NCI-H1092 (cell line): Measurements from ENCODE around the gene CATSPERZ.
A peak's percentile ranks its signal among the peaks of the same experiment; 100 is the strongest.

Experiments used
- DNase-seq: peaks from one replicate; lab custom pipeline; 2025; lab: John Stamatoyannopoulos, UW

The CATSPERZ gene

DNA sequence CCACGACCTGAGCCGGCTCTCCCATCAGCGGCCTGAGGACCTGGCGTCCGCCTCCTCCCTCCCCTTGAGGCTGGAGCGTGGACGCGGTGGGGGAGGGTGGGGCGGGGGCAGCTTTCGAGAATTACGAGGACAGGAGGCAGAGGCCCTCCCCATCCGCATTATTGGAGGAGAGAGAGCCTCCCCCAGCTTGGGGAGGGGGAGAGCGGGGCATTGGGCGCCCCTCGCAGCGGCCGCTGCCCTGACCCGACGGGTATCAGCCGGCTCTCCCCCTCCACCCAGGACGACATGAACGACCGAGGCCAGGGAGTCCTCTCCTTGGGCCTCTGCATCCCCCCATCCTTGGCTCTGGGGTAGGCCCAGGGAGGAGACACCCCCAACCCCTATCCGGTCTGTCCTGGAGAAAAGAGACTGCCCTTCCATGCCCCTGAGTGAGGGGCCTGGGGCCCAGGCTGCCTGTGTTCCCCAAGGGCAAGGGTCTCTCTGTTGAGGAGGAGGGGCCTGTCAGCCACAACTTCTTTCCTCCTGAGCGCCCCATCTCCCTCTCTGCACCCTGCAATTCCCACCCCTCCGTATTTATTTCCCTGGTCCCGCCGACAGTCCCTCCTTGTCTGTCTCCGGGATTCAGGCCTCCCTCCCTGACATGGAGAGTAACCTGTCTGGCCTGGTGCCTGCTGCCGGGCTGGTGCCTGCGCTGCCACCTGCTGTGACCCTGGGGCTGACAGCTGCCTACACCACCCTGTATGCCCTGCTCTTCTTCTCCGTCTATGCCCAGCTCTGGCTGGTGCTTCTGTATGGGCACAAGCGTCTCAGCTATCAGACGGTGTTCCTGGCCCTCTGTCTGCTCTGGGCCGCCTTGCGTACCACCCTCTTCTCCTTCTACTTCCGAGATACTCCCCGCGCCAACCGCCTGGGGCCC lies 14.0 kb upstream of the CATSPERZ start:
- peak; percentile 34 for DNase-seq

DNA sequence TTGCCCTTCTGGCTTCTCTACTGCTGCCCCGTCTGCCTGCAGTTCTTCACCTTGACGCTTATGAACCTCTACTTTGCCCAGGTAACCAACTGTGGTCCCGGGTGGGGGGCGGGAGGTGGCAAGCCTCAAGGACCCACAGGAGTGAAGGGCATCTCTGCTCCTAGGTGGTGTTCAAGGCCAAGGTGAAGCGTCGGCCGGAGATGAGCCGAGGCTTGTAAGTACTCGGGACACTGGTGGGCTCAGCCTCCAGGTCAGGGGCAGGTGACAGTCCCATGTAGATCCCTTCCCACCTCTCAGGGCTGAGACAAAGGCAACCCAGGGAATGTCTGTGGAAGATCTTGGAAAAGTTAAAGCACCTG lies 13.4 kb upstream of the CATSPERZ start:
- no peak for DNase-seq

DNA sequence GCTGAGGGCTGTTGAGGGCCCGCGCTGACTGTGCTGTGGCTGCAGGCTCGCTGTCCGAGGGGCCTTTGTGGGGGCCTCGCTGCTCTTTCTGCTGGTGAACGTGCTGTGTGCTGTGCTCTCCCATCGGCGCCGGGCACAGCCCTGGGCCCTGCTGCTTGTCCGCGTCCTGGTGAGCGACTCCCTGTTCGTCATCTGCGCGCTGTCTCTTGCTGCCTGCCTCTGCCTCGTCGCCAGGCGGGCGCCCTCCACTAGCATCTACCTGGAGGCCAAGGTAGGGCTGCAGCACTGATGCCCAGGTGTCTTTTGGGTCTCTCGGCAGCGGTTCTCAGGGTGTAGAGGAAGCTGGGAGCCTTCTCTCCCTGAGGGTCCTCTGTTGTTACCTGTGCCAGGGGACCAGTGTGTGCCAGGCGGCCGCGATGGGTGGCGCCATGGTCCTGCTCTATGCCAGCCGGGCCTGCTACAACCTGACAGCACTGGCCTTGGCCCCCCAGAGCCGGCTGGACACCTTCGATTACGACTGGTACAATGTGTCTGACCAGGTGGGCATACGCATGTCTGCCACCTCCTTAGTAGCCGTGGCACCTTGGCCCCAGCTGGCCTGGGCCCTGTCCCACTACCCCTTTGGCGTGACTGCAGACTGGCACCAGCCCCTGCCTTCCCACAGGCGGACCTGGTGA lies 12.3 kb upstream of the CATSPERZ start:
- no peak for DNase-seq

DNA sequence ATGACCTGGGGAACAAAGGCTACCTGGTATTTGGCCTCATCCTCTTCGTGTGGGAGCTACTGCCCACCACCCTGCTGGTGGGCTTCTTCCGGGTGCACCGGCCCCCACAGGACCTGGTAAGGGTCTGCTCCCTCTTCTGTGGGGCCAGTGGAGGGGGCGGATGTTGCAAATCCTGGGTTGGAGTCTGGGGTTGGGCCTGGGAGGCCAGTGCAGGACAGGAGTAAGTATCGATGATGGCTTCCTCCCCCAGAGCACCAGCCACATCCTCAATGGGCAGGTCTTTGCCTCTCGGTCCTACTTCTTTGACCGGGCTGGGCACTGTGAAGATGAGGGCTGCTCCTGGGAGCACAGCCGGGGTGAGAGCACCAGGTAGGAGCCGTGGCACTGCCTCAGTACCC lies 11.8 kb upstream of the CATSPERZ start:
- no peak for DNase-seq

DNA sequence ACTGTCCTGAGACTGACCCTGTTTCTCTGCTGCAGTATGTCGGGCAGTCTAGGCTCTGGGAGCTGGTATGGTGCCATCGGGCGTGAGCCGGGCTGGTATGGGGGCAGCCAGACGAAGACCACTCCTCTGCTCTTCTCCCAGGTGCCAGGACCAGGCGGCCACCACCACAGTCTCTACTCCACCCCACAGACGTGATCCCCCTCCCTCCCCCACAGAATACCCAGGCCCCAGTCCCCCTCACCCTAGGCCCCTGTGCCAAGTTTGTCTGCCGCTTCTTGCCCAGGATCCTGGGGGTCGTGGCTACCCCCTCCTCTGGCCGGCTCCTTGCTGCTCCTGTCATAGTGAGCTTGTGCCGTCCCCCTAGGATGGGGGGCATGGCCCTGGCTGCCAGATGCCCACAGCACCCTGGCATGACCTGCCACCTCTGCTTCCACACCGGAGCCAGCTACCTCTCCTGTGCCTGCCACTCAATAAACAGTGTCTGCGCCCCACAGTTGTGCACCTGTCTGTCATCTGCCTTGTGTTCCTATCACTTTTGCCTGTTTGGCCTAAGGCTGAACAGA lies 11.1 kb upstream of the CATSPERZ start:
- DNase-seq, result no peak

DNA sequence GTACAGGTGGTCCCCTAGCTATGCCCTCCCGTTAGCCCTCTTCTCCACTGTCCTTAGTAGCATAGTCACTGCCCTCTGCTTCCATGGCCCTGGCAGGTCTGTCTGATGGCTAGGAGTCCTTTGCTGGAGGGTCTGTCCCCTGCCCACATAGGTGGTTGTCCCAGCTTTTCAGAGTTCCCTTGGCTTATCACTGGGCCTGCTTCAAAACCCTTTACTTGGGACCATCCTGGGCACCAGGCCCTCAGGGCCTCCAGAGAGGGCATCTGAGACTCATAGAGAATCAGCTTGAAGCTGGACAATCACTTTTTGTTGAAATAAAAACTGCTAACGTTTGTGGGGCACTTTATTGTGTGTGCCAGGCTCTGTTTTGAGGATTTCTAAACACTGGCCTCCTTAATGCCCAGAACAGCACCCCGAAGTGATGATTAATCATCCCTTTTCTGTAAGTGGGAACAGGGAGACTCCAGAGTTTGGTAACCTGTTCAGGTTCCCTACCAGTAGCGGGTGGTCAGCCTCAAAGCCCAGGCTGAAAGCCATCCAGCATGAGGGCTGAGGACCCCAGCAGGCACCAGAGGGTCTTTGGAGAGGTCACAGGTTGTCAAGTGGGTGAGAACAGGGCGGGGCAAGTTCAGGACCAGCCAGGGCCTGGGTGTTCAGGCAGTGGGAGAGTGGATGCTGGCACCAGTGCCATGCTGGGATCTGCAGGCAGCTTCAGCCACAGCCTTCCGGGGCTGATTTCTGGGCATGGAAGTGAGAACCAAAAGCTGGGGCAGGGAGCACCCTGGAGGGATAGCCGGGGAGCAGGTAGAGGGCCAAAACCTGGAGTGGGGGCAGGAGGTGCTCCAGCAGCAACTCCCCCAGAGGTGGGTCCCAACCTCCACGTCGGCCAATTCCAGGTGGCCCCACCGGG lies 9.6 kb upstream of the CATSPERZ start:
- no peak for DNase-seq

DNA sequence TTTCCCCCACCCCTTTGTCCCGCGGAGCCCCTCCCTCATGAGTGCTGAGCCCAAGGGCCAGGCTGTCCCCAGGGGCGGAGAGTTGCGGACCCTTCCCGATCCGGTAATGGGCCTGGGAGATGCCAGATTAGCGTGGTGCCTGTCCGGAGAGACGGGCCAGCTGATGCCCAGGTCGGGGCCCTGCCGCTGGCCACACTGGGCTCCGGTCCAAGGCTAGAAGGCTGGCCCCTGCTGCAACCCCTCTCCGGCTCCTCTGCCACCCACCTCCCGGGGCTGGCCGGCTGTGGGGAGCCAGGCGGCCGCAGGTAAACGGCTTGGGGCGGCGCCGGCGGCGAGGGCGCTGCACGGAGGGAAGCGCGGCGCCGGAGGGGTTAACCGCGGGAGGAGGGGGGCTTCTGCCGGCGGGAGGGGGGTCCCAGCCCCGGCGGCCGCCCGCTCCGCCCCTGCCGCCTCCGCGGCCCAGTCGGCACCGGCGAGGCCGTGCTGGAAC lies 8.9 kb upstream of the CATSPERZ start, which contains the start of gene KCNK4:
KCNK4 (plus strand) TSS at position 41 of the 490 bp plus-strand sequence. CDS start 1,717 bp downstream, outside the sequence.
- no peak for DNase-seq

DNA sequence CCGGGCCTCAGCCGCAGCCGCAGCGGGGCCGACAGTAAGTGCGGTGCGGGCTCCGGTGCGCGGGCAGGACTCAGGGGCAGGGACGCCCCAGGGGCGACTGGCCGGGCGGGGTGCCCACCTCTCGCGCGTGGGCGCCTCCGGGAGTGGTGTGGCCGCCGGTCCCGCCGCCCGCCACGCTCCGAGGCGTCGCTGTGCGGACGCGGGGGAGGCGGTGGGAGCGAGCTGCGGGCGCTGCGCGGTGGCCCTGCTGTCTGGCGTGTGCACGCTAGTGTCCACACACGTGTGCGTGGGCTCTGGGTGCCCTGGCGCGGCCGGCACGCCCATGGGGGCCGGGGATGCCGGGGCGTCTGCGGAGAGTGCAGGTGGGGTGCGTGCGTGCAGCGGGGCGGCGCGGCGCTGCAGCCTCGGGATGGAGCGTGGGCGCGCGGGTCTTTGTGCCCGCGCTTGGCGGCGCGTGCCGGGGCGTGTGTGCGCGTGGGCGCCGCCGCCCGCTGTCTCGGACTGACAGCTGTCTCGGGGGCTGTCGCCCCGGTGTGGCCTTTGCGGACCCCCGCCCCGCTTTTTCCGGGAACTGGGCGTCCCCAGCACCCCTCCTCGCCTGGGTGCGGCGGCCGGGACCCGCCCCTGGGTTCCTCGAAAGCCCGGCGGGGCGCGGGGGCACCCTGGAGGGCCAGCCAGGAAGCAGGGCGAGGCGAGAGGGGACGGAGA lies 8.3 kb upstream of the CATSPERZ start:
- DNase-seq, result no peak

DNA sequence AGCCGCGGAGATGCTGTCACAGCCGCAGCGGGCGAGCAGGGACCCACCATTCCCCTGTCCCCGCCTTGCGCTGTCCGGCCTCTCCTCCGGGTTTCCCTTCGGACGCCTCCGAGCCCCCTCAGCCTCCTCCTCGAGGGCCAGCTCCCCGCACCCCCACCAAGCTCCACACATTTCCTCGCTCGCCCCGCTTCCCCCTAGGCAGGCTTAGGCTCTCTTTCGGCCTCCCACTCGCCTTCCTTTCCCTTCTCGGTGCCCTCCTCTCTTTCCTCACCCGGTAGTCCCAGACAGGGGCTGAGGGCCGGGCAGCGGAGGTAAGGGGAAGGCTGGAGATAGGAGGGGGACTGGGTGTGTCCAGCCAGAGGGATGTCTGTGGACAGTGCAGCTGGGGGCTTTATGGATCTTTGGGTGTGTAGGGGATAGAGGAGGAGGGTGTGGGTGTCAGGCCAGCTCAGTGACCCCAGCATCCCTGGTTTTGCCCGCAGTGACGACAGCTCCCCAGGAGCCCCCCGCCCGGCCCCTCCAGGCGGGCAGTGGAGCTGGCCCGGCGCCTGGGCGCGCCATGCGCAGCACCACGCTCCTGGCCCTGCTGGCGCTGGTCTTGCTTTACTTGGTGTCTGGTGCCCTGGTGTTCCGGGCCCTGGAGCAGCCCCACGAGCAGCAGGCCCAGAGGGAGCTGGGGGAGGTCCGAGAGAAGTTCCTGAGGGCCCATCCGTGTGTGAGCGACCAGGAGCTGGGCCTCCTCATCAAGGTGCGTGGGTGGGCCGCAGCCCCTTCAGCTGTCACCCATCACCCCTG lies 7.5 kb upstream of the CATSPERZ start:
- no peak for DNase-seq

DNA sequence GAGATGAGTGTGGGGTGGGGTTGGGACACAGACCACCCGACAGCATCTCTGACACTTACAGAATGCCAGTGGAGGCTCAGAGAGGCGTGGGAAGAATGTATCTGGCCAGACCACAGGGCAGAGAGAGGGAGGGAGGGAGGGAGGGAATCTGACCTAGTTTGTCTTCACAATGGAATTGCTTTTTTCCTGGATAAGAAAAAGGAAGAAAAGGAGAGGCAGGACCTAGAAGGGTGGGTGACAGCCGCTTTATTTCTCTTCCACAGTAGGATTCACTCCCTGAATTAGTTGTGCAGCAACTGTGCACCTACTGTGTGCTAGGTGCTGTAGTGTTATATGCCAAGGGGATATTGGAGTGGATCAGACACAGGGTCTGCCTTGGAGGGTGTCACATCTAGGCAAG lies 5.4 kb upstream of the CATSPERZ start:
- no peak for DNase-seq

DNA sequence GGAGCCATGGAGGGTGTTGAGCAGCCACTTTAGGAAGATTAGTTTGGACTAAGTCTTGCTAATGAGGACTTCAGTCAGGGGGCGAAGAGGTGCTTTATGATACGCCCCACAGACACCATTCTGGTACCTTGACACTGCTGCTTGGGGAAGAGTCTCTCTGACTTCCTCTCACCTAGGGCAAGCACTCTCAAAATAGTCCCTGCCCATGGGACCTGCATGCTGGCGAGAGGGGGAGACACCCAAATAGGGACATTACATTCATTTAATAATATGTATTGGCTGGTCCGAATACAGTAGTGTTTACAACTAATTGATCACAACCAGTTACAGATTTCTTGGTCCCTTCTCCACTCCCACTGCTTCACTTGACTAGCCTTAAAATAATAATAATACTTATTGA lies 4.4 kb upstream of the CATSPERZ start:
- DNase-seq, result no peak

DNA sequence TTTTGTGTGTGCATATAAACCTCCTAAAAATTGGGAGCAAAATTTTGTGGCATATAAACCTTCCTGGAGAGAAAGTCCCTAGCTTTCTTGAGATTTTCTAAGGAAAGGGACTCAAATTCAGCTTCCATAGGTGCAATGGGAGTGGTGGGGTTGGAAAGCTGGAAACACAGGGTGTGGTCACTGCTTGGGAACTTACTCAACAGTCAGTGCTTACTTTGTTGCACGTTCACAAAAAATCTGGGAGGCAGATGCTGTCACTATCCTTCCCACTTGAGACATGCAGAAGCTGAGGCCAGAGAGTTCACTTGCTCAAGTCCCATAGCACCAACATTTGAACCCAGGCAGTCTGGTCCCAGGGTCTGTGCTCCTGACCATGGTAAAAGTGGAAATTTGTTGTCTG lies 3.9 kb upstream of the CATSPERZ start:
- no peak for DNase-seq

DNA sequence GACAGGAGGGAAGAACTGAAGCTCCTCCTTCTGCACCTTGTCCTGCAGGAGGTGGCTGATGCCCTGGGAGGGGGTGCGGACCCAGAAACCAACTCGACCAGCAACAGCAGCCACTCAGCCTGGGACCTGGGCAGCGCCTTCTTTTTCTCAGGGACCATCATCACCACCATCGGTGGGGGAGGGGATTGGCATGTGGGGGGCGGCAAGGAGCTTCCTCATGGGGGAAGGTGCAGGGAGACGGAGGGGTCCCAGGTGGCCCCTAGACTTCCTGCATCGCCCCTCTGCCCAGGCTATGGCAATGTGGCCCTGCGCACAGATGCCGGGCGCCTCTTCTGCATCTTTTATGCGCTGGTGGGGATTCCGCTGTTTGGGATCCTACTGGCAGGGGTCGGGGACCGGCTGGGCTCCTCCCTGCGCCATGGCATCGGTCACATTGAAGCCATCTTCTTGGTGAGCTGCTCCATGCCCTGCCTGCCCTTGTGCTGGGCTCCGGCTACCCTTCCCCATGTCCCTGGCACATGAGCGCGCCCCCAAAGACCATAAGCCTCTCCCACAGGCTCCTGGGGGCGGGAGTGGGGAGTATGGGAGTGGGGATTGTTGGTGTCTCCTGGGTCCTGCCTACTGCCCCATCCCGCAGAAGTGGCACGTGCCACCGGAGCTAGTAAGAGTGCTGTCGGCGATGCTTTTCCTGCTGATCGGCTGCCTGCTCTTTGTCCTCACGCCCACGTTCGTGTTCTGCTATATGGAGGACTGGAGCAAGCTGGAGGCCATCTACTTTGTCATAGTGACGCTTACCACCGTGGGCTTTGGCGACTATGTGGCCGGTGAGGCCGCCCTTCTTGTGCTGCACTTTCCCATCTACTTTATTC lies 3.1 kb upstream of the CATSPERZ start:
- no peak for DNase-seq

DNA sequence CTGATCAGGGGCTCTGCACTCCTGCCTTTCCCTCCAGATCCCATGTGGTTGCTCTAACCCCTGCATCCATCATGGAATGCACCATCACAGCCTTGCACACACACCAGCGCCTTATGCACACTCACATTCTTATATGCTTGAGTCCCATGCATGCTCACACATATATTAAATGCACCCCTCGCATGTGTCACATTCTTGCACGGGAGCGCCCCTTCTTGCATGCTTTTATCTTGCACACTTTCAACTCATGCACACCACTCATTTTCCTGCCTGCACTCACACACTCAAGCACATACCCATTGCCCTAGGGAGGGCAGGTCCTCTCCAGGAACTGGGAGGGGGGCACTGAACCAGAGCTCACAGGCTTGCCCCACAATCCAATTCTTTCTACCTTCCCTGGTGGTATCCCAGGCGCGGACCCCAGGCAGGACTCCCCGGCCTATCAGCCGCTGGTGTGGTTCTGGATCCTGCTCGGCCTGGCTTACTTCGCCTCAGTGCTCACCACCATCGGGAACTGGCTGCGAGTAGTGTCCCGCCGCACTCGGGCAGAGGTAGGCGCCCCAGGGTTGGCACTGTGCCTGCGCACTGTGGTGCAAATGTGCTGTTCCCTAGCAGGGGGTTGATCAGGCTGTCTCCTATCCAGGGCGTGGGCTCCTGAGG lies 2.3 kb upstream of the CATSPERZ start:
- no peak for DNase-seq

DNA sequence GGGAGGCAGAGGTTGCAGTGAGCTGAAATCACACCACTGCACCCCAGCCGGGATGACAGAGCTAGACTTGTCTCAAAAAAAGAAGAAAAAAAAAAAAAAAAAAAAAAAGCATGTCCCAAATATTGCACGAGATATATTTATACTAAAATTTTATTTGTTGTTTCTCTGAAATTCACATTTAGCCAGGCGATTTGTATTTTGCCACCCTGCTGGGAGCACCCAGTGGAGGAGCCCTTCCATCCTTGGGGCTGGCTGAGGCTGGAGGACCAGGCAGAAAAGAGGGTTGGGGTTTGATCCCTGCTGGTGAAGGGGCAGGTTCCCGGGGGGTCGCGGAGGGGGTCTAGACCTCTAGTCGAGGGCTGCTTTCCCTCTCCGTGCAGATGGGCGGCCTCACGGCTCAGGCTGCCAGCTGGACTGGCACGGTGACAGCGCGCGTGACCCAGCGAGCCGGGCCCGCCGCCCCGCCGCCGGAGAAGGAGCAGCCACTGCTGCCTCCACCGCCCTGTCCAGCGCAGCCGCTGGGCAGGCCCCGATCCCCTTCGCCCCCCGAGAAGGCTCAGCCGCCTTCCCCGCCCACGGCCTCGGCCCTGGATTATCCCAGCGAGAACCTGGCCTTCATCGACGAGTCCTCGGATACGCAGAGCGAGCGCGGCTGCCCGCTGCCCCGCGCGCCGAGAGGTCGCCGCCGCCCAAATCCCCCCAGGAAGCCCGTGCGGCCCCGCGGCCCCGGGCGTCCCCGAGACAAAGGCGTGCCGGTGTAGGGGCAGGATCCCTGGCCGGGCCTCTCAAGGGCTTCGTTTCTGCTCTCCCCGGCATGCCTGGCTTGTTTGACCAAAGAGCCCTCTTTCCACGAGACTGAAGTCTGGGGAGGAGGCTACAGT lies 952 bp upstream of the CATSPERZ start:
- peak; percentile 36 for DNase-seq

DNA sequence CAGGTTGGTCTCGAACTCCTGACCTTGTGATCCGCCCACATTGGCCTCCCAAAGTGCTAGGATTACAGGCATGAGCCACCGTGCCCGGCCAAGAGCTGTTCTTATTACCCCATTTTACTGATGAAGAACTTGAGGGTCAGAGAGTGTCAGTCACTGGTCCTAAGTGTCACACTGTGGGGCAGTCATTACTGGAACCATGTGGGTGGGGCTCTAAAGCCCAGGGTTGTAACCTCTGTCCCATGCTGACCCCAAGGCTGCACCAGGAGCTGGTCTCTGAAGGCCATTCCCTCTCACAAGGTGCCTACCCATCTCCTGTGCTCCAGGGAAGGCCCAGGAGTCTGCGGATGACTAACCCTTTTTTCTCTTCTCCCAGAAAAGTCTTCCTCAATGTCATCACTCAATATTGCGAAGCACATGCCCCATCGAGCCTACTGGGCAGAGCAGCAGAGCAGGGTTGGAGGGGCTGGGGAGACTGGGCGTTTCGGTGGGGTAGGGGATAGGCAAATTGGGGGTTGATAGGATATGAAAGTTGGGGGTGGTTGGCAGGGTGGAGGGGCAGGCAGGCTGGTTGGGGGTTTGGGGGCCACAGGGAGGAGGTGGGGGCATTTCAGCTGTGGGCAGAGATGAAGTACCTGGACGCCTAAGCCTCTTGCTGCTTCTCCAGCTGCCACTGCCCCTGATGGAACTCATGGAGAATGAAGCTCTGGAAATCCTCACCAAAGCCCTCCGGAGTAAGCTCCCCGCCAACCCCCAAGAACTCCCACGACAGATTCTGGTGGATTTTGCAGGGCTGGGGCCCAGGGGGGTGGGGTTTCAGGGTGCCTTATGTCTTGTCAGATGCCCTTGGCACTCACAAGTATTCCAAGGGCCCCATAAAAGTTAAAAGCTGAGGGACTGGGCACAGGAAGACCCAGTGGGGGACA lies 3.2 kb downstream of the CATSPERZ start:
- no peak for DNase-seq

DNA sequence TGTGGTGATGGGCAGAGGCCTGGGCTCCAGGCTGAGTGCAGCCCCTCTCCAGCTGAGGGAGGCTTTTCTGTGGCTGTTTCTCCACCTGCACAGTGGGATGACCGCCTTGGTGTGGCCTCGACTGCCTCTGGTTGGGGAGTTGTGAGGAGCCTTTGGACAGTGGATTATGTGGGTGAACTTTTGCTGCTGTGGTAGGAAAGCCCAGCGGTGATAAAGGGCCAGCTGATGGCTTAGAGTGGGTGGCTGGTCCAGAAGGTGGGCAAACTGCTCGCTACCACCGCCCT lies 3.8 kb downstream of the CATSPERZ start:
- no peak for DNase-seq
